Measurements from ENCODE around the gene MAST2. TPM values are rescaled to one million over a fixed set of nuclear protein-coding genes. Genes with fewer than 3 reads are reported as not detected.
"Not testable (repeated sequence)": the region's sequence is repeated elsewhere in the genome, so short reads cannot be mapped to it uniquely, and the experiment has no call there.

Gene MAST2
- total RNA-seq, 1 donor from 2014 or later = 103 TPM

DNA sequence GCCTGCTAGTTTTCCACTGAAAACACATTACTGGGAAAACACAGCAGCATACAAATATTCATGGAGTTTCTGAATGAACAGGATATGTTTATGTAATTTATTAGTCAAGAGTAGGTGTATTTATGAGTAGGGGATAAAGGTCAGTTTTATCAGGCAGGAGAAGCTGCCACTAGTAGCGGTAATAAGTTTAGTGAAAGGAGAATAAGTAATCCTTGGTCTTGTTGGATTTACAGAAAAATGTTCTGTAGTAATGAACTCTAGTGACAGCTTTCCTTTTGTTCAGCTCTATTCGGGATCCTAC lies 1.2 kb downstream of the MAST2 start:
- intact Hi-C loops (cut with micrococcal nuclease) = no loop called here
- no peak for DNase-seq
- ATAC-seq = no peak

DNA sequence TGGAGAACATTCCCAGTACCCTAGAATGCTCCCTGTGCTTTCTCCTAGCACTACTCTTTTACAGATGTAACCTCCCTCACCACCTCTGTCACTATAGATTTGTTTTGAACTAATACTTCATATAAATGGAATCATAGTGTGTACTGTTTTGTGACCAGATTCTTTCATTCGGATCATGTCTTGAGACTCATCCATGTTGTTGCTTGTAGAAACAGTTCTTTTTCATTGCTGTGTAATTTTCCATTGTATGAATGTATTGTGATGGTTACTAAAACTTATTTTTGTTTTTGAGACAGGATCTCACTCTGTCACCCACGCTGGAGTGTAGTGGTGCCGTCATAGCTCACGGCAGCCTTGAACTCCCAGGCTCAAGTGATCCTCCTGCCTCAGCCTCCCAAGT lies 2.7 kb downstream of the MAST2 start:
- intact Hi-C loops (cut with micrococcal nuclease) = no loop called here
- DNase-seq = no peak

DNA sequence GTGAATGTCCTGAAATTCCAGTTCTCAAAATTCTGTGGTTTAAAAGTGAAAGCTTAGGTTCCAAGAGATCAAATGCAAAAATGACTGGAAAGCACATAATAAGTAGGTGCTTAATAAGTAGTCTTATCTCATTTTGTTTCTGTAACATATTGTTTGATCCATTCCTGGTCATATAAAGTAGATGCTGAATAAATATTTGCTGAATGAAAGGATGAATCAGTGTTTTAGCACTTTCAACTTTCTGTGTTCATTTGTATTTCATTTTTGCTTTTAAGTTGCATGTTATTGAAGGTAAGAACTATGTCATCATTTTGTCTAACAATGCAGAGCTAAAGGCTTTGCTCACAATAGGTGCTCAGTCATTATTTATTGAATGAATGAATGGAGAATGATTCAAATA lies 6.3 kb downstream of the MAST2 start:
- DNase-seq (no peak), ATAC-seq (no peak)
- intact Hi-C loops (cut with micrococcal nuclease) = no loop called here

More for the DNA sequence above, 2.7 kb downstream of the MAST2 start:
- ATAC-seq = no peak

DNA sequence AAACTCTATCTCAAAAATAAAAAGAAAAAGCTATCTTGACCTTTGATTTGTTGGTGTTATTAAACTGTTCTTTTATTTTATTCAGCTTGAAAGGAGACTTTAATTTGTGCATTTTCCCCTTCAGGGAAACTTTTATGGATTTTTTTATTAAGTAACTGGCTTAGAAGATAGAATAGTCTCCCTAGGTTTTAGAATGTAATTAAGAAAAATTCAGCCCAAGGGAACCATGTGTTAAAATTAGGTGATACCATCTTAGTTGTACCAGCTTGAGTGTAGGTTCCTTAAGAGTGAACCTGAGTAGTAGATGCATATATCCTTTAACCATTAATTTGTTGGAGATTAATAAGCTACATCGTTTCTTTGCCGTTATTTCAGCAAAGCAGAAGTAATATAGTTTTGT lies 11.4 kb downstream of the MAST2 start:
- intact Hi-C loops (cut with micrococcal nuclease) = no loop called here
- DNase-seq (no peak), ATAC-seq (no peak)

DNA sequence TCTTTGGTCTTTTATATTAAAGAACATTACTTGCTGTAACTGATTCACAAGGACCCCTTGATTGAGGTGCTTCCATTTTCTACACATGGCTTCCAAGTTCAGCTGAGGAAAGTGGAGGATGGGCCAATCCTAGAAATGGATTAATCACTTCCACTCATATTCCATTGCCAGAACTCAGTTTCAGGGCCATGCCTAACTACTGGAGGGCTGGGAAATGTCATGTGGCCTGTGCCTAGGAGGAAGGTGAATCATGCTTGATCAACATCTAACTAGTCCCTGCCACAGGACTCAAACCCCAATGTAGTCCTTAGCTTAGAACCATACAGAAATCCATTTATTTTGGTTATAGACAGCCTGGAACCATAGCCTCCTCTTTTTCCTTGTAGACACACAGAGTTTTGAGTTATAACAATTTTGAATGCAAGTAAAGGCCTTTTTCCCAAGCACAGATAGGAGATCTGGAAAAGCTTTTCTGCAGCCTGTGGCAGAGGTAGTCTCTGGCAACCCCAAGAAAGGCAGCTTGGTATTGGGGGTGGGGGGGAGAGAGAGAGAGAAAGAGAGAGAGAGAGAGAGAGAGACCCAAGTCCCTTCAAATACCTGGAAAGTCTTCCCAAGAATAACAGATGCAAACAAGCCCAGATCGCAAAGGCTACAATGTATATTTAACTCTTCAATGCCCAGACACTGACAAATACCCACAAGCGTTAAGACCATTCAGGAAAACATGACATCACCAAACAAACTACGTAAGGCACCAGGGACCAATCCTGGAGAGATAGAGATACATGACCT lies 12.5 kb downstream of the MAST2 start:
- intact Hi-C loops (cut with micrococcal nuclease) = no loop called here
- DNase-seq (no peak), ATAC-seq (no peak)

DNA sequence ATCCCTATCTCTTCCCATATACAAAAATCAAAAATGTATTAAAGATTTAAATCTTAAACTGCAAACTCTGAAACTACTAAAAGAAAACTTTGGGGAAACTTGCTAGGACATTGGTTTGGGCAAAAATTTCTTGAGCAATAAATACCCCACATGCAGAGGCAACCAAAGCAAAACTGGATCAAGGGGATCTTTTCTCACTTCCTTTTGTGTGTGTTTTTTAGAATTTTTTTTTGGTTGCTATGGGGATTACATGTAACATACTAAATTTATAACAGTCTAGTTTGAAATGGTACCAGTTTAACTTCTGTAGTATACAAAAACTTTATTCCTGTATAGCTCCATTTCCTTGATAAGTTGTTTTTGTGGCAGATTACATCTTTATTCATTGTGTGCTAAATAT lies 16.8 kb downstream of the MAST2 start:
- ATAC-seq = no peak
- intact Hi-C loops (cut with micrococcal nuclease) = no loop called here
- DNase-seq = no peak

DNA sequence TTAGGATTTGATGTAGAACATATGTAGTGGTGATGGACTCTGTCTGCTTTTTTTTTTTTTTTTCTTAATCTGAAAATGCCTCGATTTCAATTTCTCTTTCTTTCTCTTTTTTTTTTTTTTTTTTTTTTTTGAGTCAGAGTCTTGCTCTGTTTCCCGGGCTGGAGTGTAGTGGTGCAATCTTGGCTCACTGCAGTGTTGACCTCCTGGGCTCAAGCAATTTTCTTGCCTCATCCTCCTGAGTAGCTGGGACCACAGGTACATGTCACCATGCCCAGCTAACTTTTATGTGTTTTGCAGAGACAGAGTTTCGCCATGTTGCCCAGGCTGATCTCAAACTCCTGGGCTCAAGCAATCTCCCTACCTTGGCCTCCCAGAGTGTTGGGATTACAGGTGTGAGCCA lies 17.4 kb downstream of the MAST2 start:
- DNase-seq = no peak
- intact Hi-C loops (cut with micrococcal nuclease) = no loop called here
- no peak for ATAC-seq

DNA sequence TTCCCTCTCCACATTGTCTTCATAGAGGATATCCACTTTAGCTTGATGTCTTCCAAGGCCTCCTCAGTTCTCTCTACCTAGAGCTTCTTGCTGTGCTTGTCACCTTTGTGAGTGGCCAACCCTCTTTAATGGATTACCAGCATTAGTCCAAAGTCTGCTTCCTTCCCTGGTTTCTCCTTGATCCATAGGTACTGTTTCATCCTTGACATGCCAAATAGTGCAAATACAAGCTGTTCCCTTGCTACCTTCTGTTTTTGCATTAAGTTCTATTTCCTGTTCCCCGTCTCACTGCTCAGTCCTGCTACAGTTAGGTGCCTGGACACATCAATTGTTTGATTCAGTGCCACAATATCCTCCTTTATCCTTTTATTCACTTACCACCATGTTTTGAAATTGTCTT lies 19.2 kb downstream of the MAST2 start:
- intact Hi-C loops (cut with micrococcal nuclease) = no loop called here
- no peak for DNase-seq
- no peak for ATAC-seq

DNA sequence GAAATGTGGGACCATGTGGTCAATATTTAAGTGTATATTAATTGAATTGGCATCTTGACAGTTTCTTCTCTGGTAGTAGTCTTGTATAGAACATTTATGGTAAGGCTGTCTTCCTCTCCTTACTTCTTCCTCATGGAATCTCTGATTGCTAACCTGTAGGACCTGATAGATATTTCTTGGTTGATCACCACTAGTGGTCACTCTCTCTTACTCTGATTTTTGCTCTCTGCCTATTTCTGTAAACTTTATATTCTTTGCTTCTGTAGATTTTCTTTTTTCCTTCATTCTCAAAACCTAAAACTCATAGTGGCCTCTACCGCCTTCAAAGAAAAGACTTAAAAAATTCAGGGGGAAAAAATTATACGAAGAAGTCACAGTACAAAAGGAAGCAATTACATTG lies 21.2 kb downstream of the MAST2 start:
- DNase-seq (no peak), ATAC-seq (no peak)
- intact Hi-C loops (cut with micrococcal nuclease) = no loop called here

DNA sequence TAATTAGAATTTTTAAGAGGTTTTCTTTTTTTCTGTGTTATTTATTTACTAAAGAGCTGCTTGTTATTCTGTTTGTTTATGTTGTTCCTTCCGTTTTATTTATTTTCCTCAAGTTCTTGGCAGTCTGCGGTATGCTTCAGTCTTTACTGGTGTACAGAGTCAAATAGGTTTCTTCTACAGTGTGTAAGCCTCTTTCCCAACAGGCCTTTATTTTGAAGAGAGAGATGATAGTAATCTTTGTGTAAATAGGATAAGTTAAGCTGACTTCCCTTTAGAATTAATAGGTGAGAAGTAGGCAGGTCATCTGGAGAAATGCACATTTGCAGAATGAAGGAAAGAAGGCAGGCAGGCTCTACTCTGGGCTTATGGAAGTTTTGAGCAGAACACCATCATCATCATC lies 23.8 kb downstream of the MAST2 start:
- no peak for DNase-seq
- intact Hi-C loops (cut with micrococcal nuclease) = no loop called here
- no peak for ATAC-seq

DNA sequence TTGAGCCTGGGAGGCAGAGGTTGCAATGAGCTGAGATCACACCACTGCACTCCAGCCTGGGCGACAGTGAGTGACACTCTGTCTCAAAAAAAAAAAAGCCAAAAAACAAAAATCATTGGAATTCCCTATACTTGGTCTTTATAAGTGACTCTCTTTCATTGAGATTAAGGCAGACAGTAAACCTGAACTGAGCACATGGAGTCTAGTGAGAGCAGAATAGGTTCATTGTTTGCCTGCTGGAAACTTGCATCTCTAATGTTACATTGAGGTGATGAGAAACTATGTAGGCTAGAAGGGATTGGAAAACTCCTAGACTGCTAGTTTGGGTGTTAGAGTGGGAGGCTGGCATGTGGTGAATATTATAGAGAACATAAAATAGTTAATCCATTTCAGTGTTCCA lies 25.4 kb downstream of the MAST2 start:
- no peak for DNase-seq
- ATAC-seq = no peak
- intact Hi-C loops (cut with micrococcal nuclease) = no loop called here

DNA sequence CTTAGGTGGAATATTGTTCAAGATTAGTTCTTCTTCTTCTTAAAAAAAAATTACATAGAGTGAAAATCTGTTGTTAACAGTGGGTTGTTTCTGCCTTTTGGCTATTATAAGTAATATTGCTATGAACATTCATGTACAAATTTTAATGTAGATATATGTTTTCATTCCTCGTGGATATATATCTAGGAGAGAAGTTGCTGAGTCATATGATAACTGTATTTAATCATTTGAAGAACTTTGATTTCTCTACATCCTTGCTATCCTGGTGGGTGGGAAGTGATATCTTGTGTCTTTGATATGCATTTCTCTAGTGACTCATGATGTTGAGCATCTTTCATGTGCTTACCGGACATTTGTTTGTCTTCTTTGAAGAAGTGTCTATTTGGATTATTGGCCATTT lies 29.9 kb downstream of the MAST2 start:
- DNase-seq (no peak), ATAC-seq (no peak)
- intact Hi-C loops (cut with micrococcal nuclease) = no loop called here

DNA sequence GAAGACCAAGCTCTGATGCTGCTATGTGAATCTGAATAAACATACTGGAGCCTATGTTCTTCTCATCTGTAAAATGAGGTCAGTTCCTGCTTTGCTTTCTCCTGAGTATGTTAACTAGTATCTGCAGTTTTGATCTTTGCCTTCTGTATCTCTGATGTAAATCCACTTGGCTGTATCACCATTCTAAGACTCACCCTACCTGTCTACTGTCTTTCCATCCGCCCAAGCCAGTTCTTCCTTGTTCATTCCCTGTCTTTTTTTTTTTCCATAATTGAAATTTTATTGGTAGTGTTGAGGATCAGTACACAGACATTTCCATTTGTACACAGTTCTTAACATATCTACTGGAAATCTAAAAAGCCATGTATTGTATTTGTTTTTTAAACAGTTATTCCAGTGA lies 31.3 kb downstream of the MAST2 start:
- DNase-seq = no peak
- ATAC-seq = no peak
- intact Hi-C loops (cut with micrococcal nuclease) = no loop called here

DNA sequence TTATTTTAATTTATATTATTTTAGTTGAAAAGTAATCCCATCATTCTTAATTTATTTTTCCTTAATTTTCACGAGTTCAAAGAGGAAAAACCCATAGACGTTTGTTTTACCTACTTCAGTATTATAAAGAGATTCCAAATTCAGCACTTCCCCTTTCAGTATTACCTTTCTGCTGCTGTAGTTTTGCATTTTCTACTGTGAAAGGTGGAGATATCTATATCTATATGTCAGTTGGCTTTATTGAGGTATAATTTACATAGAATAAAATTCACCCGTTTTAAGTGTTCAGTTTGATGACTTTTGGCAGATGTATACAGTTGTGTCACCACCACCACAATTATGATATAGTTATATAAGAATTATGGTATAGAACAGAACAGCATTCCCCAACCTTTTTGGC lies 33.0 kb downstream of the MAST2 start:
- DNase-seq = no peak
- ATAC-seq = no peak
- intact Hi-C loops (cut with micrococcal nuclease) = no loop called here

DNA sequence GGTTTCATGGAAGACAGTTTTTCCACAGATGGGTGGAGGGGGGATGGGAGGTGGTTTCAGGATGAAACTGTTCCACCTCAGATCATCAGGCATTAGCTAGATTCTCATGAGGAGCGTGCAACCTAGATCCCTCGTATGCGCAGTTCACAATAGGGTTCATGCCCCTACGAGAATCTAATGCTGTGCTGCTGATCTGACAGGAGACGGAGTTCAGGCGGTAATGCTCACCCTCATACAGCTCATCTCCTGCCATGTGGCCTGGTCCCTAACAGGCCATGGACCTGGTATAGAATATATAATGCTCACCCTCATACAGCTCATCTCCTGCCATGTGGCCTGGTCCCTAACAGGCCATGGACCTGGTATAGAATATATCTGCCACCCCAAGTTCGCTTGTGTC lies 33.4 kb downstream of the MAST2 start:
- ATAC-seq; DNase-seq; intact Hi-C loops (cut with micrococcal nuclease): not testable (repeated sequence)

DNA sequence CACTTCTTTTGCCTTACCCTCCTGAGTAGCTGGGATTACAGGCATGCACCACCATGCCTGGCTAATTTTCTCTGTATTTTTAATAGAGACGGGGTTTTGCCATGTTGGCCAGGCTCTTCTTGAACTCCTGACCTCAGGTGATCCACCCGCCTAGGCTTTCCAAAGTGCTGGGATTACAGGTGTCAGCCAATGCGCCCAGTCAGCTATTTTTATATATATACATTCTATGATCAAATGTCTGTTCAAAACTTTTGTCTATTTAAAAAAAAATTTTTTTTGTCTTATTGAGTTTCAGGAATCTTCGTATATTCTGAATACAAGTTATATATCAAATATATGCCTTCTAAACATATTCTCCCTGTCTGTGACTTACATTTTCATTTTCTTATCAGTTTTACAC lies 34.9 kb downstream of the MAST2 start:
- intact Hi-C loops (cut with micrococcal nuclease); ATAC-seq; DNase-seq: not testable (repeated sequence)

DNA sequence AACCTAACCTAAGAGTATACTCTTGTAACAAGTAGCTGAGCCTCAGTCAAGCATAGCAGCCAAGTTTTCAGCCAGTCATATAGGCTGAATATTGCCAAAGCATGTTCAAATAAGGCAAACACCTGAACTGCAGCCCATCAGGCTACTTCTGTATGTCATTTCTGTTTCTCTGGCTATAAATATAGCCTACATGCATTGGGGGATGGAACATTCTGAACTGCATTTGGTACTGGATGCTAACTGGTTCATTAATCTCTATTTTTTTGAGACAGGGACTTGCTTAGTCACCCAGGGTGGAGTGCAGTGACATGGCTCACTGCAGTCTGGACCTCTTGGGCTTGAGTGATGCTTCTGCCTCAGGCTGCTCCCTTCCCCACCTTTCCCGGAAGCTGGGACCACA lies 37.3 kb downstream of the MAST2 start:
- intact Hi-C loops (cut with micrococcal nuclease) = no loop called here

DNA sequence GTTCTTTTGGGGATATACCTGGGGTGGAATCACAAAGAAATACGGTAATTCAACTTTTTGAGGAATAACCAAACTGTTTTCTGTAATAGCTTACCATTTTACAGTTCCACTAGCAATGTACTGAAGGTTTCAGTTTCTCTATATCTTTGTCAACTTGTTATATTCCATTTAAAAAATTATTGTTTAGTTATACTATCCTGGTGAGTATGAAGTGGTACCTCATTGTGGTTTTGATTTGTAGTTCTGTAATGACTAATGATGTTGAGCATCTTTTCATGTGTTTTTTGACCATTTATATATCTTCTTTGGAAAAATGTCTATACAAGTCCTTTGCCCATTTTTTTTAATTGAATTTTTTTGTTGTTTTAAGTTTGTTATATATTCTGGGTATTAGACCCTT lies 39.4 kb downstream of the MAST2 start:
- no peak for ATAC-seq
- no peak for DNase-seq
- intact Hi-C loops (cut with micrococcal nuclease) = no loop called here

More for the DNA sequence above, 37.3 kb downstream of the MAST2 start:
- DNase-seq (no peak), ATAC-seq (peak; percentile 90)

DNA sequence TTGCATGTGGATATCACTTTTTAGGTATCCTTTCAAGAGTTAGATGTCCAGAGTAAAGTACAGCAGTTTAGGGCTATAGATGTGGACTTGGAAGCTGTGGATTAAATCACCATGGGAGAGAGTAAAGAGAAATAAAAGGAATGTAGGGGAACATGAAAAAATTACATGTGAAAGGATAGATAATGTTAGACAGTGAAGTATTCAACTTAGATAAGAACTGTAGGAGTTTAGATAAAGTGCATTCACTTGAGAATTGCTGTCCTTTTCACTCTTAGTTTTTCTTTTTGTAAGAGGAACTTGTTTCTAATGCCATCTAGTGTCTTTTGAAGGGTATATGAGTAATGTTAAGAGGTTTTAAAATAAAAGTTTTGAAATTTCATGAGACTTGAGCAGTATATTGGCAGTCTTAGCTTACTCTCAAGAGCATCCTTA lies 40.1 kb downstream of the MAST2 start:
- no peak for DNase-seq
- intact Hi-C loops (cut with micrococcal nuclease) = no loop called here
- peak; percentile 14 for ATAC-seq

DNA sequence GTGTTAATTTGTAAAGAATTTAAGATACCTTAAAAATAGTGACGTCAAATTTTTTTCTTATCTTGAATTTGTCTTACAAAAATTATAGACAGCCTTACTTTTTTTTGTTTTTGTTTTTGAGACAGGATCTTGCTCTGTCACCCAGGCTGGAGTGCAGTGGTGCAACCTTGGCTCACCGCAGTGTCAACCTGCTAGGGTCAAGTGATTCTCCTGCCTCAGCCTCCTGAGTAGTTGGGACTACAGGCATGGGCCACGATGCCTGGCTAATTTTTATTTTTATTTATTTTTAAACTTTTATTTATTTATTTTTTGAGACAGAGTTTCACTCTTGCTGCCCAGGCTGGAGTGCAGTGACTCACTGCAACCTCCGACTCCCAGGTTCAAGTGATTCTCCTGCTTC lies 40.6 kb downstream of the MAST2 start:
- DNase-seq; ATAC-seq; intact Hi-C loops (cut with micrococcal nuclease): not testable (repeated sequence)

DNA sequence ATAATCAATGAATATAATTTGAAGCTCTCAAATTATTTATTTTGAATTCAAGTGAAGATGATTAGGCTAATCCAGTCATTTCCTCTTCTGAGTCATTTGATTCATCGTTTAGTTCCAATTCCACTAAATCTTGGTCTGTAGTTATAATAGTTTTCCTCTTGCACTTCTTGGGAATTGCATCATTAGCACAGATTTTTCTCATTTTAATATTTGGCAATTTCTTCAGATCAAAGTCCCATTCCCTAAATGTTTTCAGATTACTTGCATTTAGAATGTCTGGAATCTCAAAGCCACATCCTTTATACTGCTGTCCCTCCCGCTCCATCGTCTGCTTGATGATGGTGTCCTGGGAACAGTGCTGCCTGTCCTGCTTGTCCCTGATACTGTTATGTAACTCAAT lies 43.5 kb downstream of the MAST2 start:
- ATAC-seq (no peak), DNase-seq (no peak)
- intact Hi-C loops (cut with micrococcal nuclease) = no loop called here

DNA sequence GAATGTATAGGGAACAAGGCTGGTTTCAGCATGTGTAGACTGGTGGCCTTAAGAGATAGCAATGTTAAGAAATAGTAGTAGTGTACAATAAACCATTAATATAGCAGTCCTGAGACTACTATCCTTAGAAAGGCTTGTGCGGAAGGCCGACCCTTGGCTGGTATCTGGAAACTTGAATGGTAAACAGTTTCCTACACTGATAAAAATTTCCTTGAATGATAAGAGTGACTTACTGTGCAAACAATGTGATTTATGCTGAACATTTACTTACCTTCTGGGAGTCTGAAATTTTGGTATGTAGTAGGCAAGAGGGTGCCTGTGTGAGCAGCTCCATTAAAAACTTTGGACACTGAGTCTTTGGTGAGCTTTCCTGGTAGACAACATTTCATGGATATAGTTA lies 44.7 kb downstream of the MAST2 start:
- ATAC-seq (no peak), DNase-seq (no peak)
- intact Hi-C loops (cut with micrococcal nuclease) = no loop called here
